IMR-90 (cell line): Measurements from ENCODE around the gene SOSTDC1. TPM values are rescaled to one million over a fixed set of nuclear protein-coding genes. Genes with fewer than 3 reads are reported as not detected.

Experiments used
- ATAC-seq: fragments of 200-7000 bp; cut with Tn5 transposase; 2 replicates; pipeline ENCODE4 v1.9.1; 2020; ENCODE audit warnings: low read depth, mild to moderate bottlenecking, moderate library complexity
- BruUV-seq: library from RNA; stranded (reverse); fragments of 400-500 nt; replicated peaks from 2 replicates; lab custom pipeline; 2021; lab: Mats Ljungman, UMichigan
- CTCF ChIA-PET: fragments of 300-600 bp; formaldehyde crosslinking; extraction: SDS; loops from one replicate; lab custom pipeline; 2021; ENCODE audit warnings: antibody characterized with exemption; lab: Yijun Ruan, JAX
- POLR2A ChIA-PET: fragments of 300-600 bp; sonication (Branson Sonifier 250); formaldehyde crosslinking; loops from one replicate; lab custom pipeline; 2022; ENCODE audit warnings: antibody characterized with exemption; ENCODE audit not compliant: unreplicated experiment; lab: Charles Lee
- DNase-seq: peaks from one replicate; pipeline ENCODE4 v3.0.0; 2013
- H2AFZ ChIP-seq: replicated peaks from 2 replicates; pipeline ENCODE3; 2013; ENCODE audit warnings: low read length, mild to moderate bottlenecking; ENCODE audit not compliant: poor library complexity
- H2AK5ac ChIP-seq: 2 replicates; pipeline ENCODE4 v1.6.1; 2013; ENCODE audit warnings: low read depth, low read length, inconsistent platforms
- H2AK9ac ChIP-seq: replicated peaks from 2 replicates; pipeline ENCODE3; 2013; ENCODE audit warnings: mild to moderate bottlenecking, low read depth, low read length, moderate library complexity; ENCODE audit not compliant: poor library complexity
- H2BK120ac ChIP-seq: 2 replicates; pipeline ENCODE4 v1.6.1; 2013; ENCODE audit warnings: low read depth, low read length, inconsistent platforms
- H2BK15ac ChIP-seq: 3 replicates; pipeline ENCODE4 v1.6.1; 2013; ENCODE audit warnings: low read depth, low read length, inconsistent platforms
- H2BK20ac ChIP-seq: 2 replicates; pipeline ENCODE4 v1.6.1; 2013; ENCODE audit warnings: low read depth, mild to moderate bottlenecking, inconsistent platforms, low read length, moderate library complexity
- H2BK5ac ChIP-seq: 2 replicates; pipeline ENCODE4 v1.6.1; 2013; ENCODE audit warnings: mild to moderate bottlenecking, low read depth, low read length, inconsistent platforms; ENCODE audit not compliant: poor library complexity, severe bottlenecking
- H3K14ac ChIP-seq: replicated peaks from 2 replicates; pipeline ENCODE4 v1.6.1; 2013; ENCODE audit warnings: low read depth, low read length, inconsistent platforms
- H3K18ac ChIP-seq: 2 replicates; pipeline ENCODE4 v1.6.1; 2013; ENCODE audit warnings: low read depth, low read length, control low read depth
- H3K23ac ChIP-seq: 2 replicates; pipeline ENCODE4 v1.6.1; 2013; ENCODE audit warnings: low read depth, low read length, inconsistent platforms
- H3K27ac ChIP-seq: 2 replicates; pipeline ENCODE4 v1.5.1; 2013; ENCODE audit warnings: mild to moderate bottlenecking, control low read depth, low read length; ENCODE audit not compliant: insufficient read depth
- H3K27me3 ChIP-seq: 2 replicates; pipeline ENCODE4 v1.6.1; 2013; ENCODE audit warnings: low read length; ENCODE audit not compliant: control insufficient read depth, insufficient read depth
- H3K36me3 ChIP-seq: 2 replicates; pipeline ENCODE4 v1.6.1; 2013; ENCODE audit warnings: low read length, mixed read lengths; ENCODE audit not compliant: control insufficient read depth, insufficient read depth
- H3K4ac ChIP-seq: 2 replicates; pipeline ENCODE4 v1.6.1; 2013; ENCODE audit warnings: low read depth, low read length, inconsistent platforms
- H3K4me1 ChIP-seq: 2 replicates; pipeline ENCODE4 v1.6.1; 2013; ENCODE audit warnings: low read length, mixed read lengths; ENCODE audit not compliant: control insufficient read depth, insufficient read depth
- H3K4me2 ChIP-seq: 2 replicates; pipeline ENCODE4 v1.6.1; 2013; ENCODE audit warnings: low read depth, mild to moderate bottlenecking, control low read depth, low read length, moderate library complexity
- H3K4me3 ChIP-seq: 2 replicates; pipeline ENCODE4 v1.5.1; 2013; ENCODE audit warnings: low read depth, mild to moderate bottlenecking, control low read depth, low read length, moderate library complexity; ENCODE audit not compliant: insufficient read depth
- H3K56ac ChIP-seq: 2 replicates; pipeline ENCODE4 v1.6.1; 2013; ENCODE audit warnings: low read length, inconsistent platforms; ENCODE audit not compliant: insufficient read depth; ENCODE audit errors: extremely low read depth
- H3K79me1 ChIP-seq, 2 experiments: 2 replicates each; pipeline ENCODE4 v1.6.1; 2013; ENCODE audit warnings: low read length in 2 of 2, inconsistent platforms in 1 of 2, low read depth in 1 of 2
- H3K9ac ChIP-seq: 2 replicates; pipeline ENCODE4 v1.6.1; 2013; ENCODE audit warnings: low read depth, low read length, control low read depth
- H3K9me1 ChIP-seq: 2 replicates; pipeline ENCODE4 v1.6.1; 2013; ENCODE audit warnings: low read length, inconsistent platforms; ENCODE audit not compliant: insufficient read depth
- H3K9me3 ChIP-seq: 2 replicates; pipeline ENCODE4 v1.6.1; 2013; ENCODE audit warnings: low read length; ENCODE audit not compliant: control insufficient read depth, insufficient read depth
- H4K20me1 ChIP-seq: 2 replicates; pipeline ENCODE4 v1.6.1; 2013; ENCODE audit warnings: low read length, inconsistent platforms; ENCODE audit not compliant: insufficient read depth
- H4K5ac ChIP-seq: 2 replicates; pipeline ENCODE4 v1.6.1; 2013; ENCODE audit warnings: mild to moderate bottlenecking, low read depth, low read length, control low read depth
- H4K8ac ChIP-seq, 2 experiments: 2 replicates each; pipeline ENCODE4 v1.6.1; 2013; ENCODE audit warnings: low read depth in 2 of 2, low read length in 2 of 2, control low read depth in 1 of 2, inconsistent platforms in 1 of 2
- H4K91ac ChIP-seq: 2 replicates; pipeline ENCODE4 v1.6.1; 2013; ENCODE audit warnings: low read depth, low read length, inconsistent platforms; ENCODE audit not compliant: insufficient read depth
- MAFK ChIP-seq: IDR thresholded peaks from 2 replicates; pipeline ENCODE4 v1.6.1; 2012; ENCODE audit warnings: low read depth, low read length, improper control_type of control experiment
- RCOR1 ChIP-seq: IDR thresholded peaks from 2 replicates; pipeline ENCODE4 v1.6.1; 2012; ENCODE audit warnings: mild to moderate bottlenecking, low read length, improper control_type of control experiment; ENCODE audit not compliant: insufficient replicate concordance
- WGBS, 2 experiments: methylation state at CpG; one replicate each; pipeline versions ENCODE4 v1.1.5 to v1.1.7; 2013; ENCODE audit warnings: missing lambda C conversion rate in 2 of 2; ENCODE audit not compliant: insufficient read length in 1 of 2; ENCODE audit errors: extremely low coverage in 2 of 2; 5-methylcytosine and 5-hydroxymethylcytosine counted together
- dilution Hi-C: fragments of 300-500 bp; cut with HindIII; formaldehyde crosslinking; loops from one replicate; pipeline ENCODE4 v1.14.3; 2018; ENCODE audit warnings: low sequenced_read_pairs; ENCODE audit not compliant: unreplicated experiment
- in situ Hi-C: fragments of 300-500 bp; cut with MboI; formaldehyde crosslinking; loops from 3 replicates; pipeline ENCODE4 v1.14.3; 2019; ENCODE audit warnings: low sequenced_read_pairs, inconsistent platforms, mixed read lengths
- intact Hi-C: fragments of 100-400 bp; cut with micrococcal nuclease; formaldehyde crosslinking; loops from 2 replicates; pipeline ENCODE4 v1.10.0; 2022
- polyA plus RNA-seq, 3 experiments: library from polyadenylated mRNA; depleted of rRNA; stranded (reverse); fragments of >200 nt; gene quantifications; 2 replicates each; pipeline ENCODE4 v1.2.3, GENCODE V29; 2012; ENCODE audit warnings: low replicate concordance in 1 of 3
- total RNA-seq: library from RNA; depleted of rRNA; stranded (reverse); fragments of >200 nt; gene quantifications from 2 replicates; pipeline ENCODE4 v1.2.3, GENCODE V29; 2012

The SOSTDC1 gene
- total and polyA plus RNA-seq, 2 of the 4 experiments (the other 2 are of a cell fraction) = 0.07 TPM; not detected in 1

DNA sequence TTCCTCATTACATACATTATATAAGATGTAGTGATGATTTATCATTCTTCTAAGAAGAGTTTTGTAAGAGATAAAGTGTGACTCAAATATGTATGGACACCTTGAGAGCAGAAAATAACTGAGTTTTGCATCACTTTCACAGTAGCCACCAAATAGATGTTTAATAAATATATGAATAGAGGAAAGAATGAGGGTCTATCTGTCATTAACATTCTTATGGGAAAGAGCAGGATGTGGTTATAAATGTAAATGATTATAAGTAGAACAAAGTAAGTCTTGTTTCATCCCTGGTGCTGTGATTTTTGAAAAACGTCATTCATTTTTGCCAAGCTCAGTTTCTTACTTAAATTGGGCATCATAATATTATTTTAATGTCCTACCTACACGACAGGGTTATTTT is 29.2 kb downstream of the SOSTDC1 start:
- no peaks in the 10 kb centered on the region for H3K4me1 ChIP-seq
- H4K8ac ChIP-seq = no peak overlapping the region
- no peaks in the 10 kb centered on the region for H3K9me1 ChIP-seq
- ChIA-PET POLR2A (no interaction called here), CTCF (interaction anchor here (0.6 to 1.1 kb wide), 2 partner anchors 15 to 1885 kb away, joined by 3 read pairs; no protein-coding TSS in a partner anchor)
- H4K5ac ChIP-seq = no peak overlapping the region
- H4K20me1 ChIP-seq = no peaks in the 10 kb centered on the region
- H3K36me3 ChIP-seq = no peaks in the 10 kb centered on the region
- DNase-seq (no peak), ATAC-seq (no peak)
- H2AFZ ChIP-seq = no peak overlapping the region
- no peak for TF ChIP-seq RCOR1
- no peak for TF ChIP-seq MAFK
- no peak overlapping the region for H4K91ac ChIP-seq
- no peak overlapping the region for H3K4me3 ChIP-seq
- H3K9ac ChIP-seq = no peak overlapping the region
- no peak overlapping the region for H3K4ac ChIP-seq
- no peaks in the 10 kb centered on the region for H3K79me1 ChIP-seq
- H2BK20ac ChIP-seq = no peak overlapping the region
- dilution Hi-C loops = no loop called here
- intact Hi-C loops = no loop called here
- no peak overlapping the region for H3K14ac ChIP-seq
- H2BK15ac ChIP-seq = no peak overlapping the region
- H3K27me3 ChIP-seq = no peaks in the 10 kb centered on the region
- in situ Hi-C loops = no loop called here
- no peak overlapping the region for H3K56ac ChIP-seq
- H3K23ac ChIP-seq = no peak overlapping the region
- no peak overlapping the region for H2BK5ac ChIP-seq
- BruUV-seq = no TSS peak
- no peaks in the 10 kb centered on the region for H3K9me3 ChIP-seq
- H3K4me2 ChIP-seq = no peak overlapping the region
- no peak overlapping the region for H2BK120ac ChIP-seq
- no peak overlapping the region for H2AK5ac ChIP-seq
- no peak overlapping the region for H3K18ac ChIP-seq
- WGBS, 2 experiments = no CpG with 5 or more reads among the region's 2 CpGs
- H2AK9ac ChIP-seq = no peak overlapping the region
- no peak overlapping the region for H3K27ac ChIP-seq
